Measurements from ENCODE around the gene UBE2G1.
"Not testable (repeated sequence)": the region's sequence is repeated elsewhere in the genome, so short reads cannot be mapped to it uniquely, and the experiment has no call there.

UBE2G1 gene

DNA sequence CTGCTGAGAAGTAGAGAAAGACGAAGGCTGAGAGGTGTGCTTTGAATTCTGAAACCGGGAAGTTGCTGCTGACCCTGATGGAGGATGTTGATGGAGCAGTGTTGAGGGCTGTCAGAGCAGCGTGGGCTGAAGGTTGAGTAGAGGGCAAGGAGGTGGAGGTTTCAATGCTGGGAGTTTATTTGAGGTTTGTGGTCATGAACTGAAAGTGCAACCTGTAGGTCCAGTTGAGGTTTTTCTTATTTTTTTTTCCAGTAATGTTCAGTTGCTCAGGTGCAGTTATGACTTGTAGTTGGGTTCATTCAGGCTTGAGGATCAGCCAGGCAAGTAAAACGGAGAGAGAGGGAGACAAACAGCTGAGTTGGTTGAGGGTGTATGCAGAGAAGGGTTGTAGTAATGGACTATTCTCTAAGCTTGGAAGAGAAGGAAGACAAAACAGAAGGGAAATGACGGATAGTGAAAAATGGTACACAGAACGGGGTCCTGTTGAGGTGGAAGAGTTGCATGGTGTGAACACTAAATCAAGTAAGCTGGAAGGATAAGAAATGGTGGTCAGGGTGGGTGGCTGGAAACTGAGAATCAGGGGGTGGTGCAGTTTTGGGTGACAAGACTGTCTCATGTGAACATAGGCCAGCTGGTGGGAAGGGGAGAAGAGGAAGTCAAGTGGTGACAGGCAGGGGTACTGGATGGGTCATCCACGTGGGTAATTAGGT lies 8.7 kb upstream of the UBE2G1 start:
- peak; percentile 27 to 48 for DNase-seq

DNA sequence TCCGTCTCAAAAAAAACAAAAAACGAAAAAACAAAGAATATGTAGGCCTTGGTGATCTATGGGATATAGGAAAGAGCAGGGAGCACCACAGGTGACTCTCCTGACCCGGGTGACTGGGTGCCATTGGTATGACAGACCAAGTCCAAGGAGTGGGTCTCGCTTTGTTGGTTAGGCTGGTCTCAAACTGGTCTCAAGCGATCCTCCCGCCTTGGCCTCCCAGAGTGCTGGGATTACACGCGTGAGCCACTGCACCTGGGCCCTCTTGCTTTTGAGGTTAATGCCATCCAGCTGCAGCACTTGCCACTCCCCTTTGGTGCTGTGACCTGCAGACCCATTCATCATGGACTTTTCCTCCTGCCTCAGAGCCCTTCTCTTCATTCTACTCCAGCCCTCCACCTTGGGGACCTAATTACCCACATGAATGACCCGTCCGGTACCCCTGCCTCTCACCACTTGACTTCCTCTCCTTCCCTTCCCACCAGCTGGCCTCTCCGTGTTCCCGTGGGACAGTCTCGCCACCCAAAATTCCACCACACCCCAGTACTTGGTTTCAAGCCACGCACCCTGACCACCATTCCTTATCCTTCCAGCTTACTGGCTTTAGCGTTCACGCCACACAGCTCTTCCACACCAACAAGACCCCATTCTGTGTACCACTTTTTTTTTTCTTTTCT lies 3.2 kb upstream of the UBE2G1 start:
- no peak for DNase-seq

DNA sequence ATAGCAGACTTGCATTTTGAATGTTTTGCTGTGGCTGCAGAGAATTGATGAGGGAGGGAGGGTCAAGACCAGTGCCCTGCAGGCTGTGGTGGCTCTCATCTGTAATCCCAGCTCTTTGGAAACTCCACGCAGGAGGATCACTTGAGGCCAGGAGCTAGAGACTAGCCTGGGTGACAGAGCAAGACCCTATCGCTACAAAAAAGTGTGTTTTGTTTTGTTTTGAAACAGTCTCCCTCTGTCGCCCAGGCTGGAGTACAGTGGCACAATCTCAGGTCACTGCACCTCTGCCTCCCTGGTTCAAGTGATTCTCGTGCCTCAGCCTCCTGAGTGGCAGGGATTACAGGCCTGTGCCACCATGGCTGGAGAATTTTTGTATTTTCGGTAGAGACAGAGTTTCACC lies 1.9 kb upstream of the UBE2G1 start:
- DNase-seq = no peak

DNA sequence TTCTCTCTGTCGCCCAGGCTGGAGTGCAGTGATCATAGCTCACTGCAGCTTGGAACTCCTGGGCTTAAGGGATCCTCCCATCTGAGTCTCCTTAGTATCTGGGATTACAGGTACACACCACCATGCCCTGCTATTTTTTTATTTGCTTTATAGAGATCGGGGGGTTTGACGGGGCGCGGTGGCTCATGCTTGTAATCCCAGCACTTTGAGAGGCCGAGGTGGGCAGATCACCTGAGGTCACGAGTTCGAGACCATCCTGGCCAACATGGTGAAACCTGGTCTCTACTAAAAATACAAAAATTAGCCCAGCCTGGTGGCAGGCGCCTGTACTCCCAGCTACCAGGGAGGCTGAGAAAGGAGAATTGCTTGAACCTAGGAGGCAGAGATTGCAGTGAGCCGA lies 702 bp upstream of the UBE2G1 start:
- DNase-seq = not testable (repeated sequence)

DNA sequence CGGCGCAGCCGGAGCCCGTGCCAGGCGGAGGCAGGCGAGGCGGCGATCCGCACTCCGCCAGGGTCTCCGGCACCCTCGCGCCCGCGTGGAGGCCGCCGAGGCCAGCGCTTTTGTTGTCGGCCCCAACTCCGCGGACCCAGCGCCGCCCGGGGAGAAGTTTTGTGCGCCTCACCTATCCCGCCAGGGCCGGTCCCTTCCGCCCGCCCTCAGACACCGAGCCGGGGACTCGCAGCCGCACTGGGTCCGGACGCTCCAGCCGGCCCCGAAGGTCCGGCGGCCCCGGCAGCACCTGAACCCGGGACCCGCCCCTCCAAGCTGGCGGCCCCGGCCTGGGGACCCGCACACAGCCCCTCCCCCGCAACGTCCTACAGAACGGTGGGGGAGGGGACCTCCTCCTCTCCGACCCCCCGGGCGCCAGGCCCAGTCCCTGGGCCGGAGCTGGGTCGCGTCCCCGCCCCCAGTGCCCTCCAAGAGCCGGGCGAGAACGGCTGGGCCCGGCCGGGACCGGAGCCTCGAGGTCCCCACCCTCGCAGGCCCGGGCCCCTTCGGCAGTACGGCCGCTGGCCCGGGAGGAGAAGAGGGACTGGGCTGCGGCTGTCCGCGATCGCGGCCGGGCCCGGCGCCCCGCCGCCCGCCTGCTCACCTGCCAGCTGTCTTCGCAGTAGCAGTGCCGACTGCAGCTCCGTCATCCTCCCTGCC lies 698 bp downstream of the UBE2G1 start:
- DNase-seq = peak in 1 of 2 donors; percentile 35

DNA sequence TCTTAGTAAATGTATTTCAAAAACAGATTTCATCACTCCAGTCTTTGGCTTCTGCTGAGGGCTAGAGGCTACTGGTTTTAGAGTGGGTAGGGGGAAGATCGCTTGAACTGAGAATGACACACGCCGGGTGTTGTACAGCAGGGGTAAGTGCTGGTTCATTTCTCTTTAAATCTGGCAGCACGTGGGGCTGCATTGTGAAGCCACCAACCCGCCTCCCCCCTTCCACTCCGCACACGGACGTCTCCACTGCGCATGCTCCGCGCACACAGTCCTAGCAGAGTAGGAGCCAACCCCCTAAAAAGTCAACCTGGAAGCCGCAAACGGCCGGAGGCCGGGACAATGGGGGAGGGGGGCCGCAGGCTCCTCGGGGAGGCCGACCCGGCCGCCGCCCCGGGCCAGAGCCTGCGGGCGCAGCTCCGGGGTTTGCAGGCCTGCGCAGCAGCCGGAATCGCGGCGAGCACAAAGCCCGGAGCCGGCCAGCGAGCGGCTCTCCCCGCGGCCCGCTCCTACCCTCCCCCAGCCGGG lies 1.3 kb downstream of the UBE2G1 start:
- peak; percentile 92 to 94 for DNase-seq

DNA sequence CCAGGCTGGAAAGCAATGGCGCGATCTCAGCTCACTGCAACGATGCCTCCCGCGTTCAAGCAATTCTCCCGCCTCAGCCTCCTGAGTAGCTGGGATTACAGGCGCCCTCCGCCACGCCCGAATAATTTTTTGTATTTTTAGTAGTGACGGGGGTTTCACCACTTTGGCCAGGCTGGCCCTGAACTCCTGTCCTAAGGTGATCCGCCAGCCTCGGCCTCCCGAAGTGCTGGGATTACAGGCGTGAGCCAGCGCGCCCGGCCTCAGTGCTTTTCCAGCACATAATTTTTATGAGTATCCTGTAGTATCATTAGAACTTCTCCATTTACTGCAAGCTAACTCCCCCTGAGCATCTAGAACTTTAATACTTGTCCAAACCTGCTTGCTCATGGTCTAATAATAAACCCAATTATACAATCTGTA lies 1.8 kb downstream of the UBE2G1 start:
- no peak for DNase-seq

DNA sequence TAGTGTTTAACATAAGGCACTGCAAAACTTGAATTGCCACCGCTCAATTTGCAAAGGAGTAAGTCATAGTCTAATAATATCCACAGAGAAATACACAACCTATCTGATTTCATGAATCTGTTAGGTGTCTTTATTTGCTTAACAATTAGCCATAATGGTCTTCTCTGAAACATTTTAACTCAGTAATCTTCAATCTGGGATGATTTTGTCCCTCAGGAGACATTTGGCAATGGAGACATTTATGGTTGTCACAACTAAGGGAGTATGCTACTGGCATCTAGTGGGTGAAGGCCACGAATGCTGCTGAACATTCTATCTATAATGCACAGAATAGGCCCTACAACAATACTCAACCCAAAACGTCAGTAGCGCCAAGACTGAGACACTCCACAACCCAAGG lies 4.3 kb downstream of the UBE2G1 start:
- no peak for DNase-seq

DNA sequence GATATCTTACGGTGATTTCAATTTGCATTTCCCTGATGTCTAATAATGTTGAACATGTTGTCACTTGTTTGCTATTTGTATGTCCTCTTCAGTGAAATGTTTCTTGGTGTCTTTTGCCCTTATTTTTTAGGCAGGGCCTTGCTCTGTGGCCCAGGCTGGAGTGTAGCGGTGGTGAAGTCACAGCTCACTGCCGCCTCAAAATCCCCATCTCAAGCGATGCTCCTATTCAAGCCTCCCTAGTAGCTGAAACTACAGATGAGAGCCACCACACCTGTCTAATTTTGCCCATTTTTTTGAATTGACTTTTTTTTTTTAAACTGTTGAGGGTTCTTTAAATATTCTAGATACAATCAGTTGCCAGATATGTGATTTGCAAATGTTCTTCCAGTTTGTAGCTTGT lies 8.3 kb downstream of the UBE2G1 start:
- no peak for DNase-seq

DNA sequence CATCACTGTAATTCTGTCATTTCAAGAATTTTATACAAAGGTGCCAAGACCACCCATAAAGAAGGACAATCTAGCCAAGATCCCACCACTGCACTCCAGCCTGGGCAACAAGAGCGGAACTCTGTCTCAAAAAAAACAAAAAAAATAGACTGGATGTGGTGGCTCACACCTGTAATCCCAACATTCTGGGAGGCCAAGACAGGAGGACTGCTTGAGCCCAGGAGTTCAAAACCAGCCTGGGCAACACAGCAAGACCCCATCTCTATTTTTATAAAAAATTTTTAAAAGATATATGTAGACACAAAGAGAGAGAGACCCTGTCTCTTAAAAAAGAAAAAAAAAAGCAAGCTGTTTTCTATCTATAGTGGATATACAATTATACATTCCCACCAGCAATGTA lies 8.8 kb downstream of the UBE2G1 start:
- no peak for DNase-seq

DNA sequence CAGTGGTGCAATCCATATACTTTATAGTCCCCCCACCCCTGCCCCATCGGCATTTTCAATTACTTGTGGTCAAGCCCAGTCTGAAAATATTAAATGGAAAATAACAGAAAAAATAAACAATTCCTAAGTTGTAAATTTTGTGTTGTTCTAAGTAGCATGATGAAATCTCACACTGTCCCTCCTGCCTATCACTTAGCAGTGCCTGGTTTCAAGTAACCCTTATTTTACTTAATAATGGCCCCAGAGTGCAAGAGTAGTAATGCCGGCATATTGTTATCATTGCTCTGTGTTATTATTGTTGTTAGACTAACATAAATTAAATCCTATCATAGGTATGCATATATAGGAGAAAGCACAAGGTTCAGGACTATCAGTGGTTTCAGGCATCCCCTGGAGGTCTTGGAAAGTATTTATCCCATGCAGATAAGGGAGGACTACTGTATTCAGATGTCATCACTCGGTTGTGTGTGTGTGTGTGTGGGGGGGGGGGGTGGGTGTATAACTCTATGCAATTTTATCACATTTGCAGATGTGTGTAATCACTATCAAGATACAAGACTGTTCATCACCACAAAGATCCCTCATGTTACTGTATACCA lies 9.3 kb downstream of the UBE2G1 start:
- no peak for DNase-seq

DNA sequence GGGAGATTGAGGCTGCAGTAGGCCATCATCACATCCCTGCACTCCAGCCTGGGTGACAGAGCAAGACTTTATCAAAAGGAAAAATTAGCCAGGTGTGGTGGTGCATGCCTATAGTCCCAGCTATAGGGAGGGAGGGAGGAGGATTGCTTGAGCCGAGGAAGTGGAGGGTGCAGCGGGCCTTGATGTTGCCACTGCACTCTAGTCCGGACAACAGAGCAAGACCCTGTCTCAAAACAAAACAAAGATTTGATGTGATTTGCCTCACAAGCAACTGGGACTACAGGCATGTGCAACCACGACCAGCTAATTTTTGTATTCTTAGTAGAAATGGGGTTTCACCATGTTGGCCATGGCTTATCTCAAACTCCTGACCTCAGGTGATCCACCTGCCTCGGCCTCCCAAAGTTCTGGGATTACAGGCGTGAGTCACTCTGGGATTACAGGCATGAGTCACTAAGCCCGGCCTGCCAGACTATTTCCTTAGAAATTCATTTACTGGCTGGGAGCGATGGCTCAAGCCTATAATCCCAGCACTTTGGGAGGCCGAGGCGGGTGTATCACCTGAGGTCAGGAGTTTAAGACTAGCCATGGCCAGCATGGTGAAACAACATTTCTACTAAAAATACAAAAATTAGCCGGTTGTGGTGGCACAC lies 11.5 kb downstream of the UBE2G1 start:
- DNase-seq = no peak

DNA sequence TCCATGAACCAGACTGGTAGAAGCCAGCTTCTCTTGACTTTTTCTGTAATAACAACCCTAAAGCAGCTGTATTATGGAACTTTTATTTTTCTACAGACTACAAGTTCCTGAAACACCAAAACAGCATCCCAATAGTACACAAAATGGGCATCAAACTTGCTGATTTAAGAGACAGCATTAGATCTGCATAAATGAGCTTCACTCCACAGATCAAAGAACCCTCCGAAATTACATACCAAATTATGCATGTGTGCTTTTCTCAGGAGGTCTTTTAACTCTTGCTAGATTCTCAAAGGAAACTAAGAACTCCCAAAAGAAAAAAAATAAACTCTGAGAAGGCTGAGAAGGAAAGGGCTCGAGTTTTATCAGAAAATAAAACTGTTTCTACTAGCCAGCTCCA lies 12.3 kb downstream of the UBE2G1 start:
- DNase-seq = no peak

DNA sequence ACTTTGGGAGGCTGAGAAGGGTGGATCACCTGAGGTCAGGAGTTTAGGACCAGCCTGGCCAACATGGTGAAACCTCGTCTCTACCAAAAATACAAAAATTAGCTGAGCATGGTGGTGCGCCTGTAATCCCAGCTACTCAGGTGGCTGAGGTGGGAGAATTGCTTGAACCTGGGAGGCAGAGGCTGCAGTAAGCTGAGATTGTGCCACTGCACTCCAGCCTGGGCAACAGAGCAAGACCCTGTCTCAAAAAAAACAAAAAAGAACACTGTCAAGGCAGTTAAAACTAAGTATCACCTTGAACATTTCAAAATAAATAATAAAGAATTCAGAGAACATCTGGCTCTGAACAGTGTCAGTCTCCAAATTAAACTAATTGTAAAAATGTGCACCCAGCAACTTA lies 16.3 kb downstream of the UBE2G1 start:
- DNase-seq = not testable (repeated sequence)

DNA sequence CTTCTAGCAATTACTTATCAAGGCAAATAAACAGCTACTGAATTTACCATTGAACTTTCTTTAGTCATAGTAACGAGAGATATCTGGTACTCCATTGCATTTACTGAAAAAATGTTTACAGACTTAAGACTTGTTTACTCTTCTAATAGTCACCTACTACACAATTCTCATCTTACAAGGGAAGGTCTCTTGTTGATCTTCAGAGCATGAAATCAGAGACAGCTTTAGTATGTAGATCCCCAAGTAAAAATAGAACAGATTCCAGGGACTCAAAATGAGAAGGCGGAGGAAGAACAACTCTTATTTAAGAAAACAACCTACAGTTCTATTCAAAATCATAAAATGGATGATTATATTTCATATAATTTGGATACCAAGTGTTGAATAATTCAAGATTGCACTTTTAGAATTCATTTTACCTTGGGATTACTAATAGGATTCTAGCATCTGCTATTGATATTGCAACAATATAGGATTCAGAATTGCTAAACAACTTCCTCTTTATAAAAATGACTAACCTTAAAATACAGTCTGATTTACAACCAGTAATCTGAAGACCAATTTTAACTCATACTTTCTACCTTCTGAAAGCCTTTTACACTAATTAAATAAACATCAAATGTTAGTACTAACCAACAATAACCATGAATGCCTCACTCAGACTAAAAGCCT lies 20.8 kb downstream of the UBE2G1 start:
- no peak for DNase-seq

DNA sequence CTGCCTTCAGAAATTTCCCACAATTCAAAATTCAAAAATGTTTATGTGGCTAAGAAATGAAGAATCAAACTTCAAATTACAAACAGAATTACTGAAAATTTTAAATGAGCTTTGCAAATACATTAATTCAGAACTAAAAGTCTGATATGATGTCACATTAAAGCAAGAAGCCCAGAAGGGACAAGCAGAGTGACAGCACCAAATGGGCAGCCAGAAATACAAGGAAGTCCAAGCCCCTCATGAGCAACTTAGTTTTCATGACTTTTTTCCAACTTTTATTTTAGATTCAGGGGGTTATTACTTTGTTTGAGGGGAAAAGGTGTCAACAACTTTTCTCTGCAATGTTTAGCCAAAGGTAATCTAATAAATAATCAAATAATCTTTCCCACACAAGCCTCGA lies 21.5 kb downstream of the UBE2G1 start:
- DNase-seq = no peak

DNA sequence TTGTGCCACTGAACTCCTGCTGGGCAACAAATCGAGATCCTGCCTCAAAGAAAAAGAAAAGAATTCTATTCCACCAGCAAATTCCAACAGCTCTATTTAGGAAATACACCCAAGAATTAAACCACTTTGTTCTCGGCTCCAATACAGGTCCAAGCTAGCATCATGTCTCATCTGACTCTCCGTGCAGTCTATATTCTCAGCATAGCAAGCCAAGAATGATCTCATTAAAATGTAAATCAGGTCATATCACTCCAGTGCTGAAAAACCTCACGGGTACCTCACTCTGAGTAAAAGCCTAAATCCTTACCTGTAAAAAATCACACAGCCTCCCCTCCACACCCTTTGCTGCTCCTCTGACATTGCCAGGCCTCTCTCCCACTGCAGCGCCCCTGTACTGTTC lies 23.9 kb downstream of the UBE2G1 start:
- no peak for DNase-seq

DNA sequence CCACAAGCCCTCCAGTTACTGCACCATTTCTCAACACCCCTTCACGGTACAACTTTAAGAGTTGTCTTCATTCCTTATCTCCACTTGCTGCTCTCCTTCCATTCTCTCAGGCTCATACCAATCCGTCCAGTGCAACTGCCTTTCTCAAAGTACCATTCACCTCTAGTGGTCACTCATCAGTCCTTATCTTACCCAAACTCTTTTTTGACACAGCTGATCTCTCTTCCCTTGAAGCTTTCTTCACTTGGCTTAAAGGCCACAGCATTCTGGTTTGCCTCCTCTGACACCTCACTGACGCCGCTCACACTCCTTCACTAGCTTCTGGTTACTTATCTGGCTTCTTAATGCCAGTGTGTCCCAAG lies 24.9 kb downstream of the UBE2G1 start:
- DNase-seq = no peak

DNA sequence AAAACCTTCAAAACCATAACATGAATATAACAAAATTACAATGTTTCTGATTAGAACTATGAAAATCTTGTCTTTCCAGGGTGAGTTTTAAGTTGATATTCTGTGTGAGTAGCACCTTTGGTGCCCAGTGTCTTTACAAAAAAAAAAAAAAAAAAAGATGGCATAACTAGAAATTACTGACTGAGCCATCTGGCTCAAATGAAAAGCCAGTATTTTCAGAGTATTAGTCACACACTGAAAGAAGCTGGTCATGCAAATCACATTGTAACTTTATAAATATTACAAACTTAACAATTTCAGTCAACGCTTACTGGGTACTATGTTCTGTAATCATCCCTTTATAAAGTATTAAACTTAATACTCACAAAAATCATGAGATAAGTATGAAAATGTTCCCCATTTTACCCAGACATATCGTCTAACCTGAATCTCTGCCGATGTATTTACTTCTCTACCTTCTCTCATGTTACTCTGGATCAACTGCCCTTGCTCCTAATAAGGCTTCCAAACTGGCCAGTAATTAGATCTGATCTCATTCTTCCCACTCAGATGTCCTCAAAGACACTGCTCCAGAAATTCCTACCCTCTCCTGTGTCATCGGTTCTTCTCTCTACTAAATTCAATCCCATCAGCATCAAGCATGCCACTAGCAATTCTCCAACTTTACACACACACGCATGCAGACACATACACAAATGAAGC lies 25.4 kb downstream of the UBE2G1 start:
- no peak for DNase-seq

DNA sequence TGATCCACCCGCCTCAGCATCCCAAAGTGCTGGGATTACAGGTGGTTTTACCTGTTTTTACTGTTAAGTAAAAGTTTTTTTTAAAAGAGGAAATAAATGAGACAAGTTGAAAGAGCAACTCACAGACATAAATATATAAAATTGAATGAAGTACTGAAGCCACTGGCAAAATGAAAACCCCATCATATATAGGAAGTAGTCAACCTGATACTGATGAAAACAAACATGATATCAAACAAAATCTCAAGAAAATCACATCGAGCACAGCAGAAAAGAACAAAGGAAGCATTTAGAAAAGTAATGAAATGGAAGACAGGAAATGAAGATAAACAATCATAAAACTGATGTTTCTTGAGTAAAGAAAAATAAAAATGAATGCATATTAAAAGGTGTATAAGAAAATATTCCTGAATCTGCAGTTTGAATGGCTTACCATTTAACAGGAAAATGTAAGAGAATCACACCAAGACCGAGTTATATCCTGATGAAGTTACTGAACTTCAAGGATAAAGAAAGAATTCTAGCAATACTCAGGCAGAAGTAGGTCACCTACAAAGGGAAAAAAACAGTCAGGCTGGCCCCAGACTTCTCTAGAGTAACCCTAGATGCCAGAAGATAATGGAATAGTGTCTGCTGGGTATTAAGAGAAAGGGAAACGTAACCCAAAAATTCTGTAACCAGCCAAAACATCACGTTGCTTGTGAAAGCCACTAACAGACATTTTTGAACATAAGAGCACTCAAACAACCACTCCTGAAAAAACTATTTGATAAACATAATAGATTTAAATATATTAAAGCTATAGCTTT lies 31.5 kb downstream of the UBE2G1 start:
- DNase-seq = peak in 1 of 2 donors; percentile 38

DNA sequence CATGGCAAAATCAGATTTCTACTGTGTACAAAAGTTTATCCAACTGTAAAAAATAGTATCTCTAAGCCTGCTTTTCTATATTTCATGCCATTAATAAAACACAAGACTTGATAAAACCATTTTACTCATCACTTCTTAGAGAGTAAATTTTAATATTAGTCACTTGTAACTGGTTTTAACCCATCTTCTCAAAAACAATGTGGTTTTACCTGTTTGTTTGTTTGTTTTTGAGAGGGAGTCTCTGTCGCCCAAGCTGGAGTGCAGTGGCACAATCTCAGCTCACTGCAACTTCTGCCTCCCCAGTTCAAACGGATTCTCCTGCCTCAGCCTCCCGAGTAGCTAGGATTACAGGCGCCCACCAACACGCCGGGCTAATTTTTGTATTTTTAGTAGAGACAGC lies 32.1 kb downstream of the UBE2G1 start:
- no peak for DNase-seq
